ENCODE results near the gene FADS2. TPM values are rescaled to one million over a fixed set of nuclear protein-coding genes. Genes with fewer than 3 reads are reported as not detected.

Gene FADS2
- total and polyA plus RNA-seq, 2 of the 13 experiments (the other 11 are each of a cell fraction or from before 2014, with no cell fraction given), result 90.1 to 124 TPM

GRCh38 chr11:61827571-61828378, at the start of gene FADS2 (continued):
- TF ChIP-seq, protein P1, sequence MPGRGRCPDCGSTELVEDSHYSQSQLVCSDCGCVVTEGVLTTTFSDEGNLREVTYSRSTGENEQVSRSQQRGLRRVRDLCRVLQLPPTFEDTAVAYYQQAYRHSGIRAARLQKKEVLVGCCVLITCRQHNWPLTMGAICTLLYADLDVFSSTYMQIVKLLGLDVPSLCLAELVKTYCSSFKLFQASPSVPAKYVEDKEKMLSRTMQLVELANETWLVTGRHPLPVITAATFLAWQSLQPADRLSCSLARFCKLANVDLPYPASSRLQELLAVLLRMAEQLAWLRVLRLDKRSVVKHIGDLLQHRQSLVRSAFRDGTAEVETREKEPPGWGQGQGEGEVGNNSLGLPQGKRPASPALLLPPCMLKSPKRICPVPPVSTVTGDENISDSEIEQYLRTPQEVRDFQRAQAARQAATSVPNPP (CRISPR knock-in tag; IDR thresholded peaks at IDR 0.05), result no peak
- TF ChIP-seq ATF3 (CRISPR knock-in tag; IDR thresholded peaks at IDR 0.05) (no peak; the same call in 1 of the 2 replicates), JDP2 (CRISPR knock-in tag; IDR thresholded peaks at IDR 0.05; ENCODE audit: borderline replicate concordance) (no peak), ZNF839 (CRISPR knock-in tag; IDR thresholded peaks at IDR 0.05; ENCODE audit: borderline replicate concordance) (no peak; the same call in 1 of the 2 replicates), GABPA (IDR thresholded peaks at IDR 0.05; ENCODE audit: low read depth, low read length) (no peak), GABPA (CRISPR knock-in tag; IDR thresholded peaks at IDR 0.05; ENCODE audit: low read depth) (no peak), ISL2 (CRISPR knock-in tag; IDR thresholded peaks at IDR 0.05) (0 out of 2 replicates have a peak, but pooled peaks have one; percentile 10), ZNF883 (CRISPR knock-in tag; IDR thresholded peaks at IDR 0.05; ENCODE audit: not compliant biosample characterization) (peak; percentile 3), RCOR2 (CRISPR knock-in tag; IDR thresholded peaks at IDR 0.05) (no peak), ZNF350 (CRISPR knock-in tag; IDR thresholded peaks at IDR 0.05; ENCODE audit: borderline replicate concordance, low read depth) (peak; percentile 49; the same call in 1 of the 2 replicates), HOXA9 (CRISPR knock-in tag; IDR thresholded peaks at IDR 0.05; ENCODE audit: borderline replicate concordance) (peak; percentile 18; the same call in 1 of the 2 replicates), ZNF329 (CRISPR knock-in tag; IDR thresholded peaks at IDR 0.05; ENCODE audit: low read depth) (no peak)
- TF ChIP-seq, protein P2, sequence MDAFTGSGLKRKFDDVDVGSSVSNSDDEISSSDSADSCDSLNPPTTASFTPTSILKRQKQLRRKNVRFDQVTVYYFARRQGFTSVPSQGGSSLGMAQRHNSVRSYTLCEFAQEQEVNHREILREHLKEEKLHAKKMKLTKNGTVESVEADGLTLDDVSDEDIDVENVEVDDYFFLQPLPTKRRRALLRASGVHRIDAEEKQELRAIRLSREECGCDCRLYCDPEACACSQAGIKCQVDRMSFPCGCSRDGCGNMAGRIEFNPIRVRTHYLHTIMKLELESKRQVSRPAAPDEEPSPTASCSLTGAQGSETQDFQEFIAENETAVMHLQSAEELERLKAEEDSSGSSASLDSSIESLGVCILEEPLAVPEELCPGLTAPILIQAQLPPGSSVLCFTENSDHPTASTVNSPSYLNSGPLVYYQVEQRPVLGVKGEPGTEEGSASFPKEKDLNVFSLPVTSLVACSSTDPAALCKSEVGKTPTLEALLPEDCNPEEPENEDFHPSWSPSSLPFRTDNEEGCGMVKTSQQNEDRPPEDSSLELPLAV (CRISPR knock-in tag; conservative IDR thresholded peaks at IDR 0.05; ENCODE audit: low read depth), result no peak
- TF ChIP-seq, protein P3, sequence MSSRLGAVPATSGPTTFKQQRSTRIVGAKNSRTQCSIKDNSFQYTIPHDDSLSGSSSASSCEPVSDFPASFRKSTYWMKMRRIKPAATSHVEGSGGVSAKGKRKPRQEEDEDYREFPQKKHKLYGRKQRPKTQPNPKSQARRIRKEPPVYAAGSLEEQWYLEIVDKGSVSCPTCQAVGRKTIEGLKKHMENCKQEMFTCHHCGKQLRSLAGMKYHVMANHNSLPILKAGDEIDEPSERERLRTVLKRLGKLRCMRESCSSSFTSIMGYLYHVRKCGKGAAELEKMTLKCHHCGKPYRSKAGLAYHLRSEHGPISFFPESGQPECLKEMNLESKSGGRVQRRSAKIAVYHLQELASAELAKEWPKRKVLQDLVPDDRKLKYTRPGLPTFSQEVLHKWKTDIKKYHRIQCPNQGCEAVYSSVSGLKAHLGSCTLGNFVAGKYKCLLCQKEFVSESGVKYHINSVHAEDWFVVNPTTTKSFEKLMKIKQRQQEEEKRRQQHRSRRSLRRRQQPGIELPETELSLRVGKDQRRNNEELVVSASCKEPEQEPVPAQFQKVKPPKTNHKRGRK (CRISPR knock-in tag; IDR thresholded peaks at IDR 0.05), result no peak
- TF ChIP-seq, protein P4, sequence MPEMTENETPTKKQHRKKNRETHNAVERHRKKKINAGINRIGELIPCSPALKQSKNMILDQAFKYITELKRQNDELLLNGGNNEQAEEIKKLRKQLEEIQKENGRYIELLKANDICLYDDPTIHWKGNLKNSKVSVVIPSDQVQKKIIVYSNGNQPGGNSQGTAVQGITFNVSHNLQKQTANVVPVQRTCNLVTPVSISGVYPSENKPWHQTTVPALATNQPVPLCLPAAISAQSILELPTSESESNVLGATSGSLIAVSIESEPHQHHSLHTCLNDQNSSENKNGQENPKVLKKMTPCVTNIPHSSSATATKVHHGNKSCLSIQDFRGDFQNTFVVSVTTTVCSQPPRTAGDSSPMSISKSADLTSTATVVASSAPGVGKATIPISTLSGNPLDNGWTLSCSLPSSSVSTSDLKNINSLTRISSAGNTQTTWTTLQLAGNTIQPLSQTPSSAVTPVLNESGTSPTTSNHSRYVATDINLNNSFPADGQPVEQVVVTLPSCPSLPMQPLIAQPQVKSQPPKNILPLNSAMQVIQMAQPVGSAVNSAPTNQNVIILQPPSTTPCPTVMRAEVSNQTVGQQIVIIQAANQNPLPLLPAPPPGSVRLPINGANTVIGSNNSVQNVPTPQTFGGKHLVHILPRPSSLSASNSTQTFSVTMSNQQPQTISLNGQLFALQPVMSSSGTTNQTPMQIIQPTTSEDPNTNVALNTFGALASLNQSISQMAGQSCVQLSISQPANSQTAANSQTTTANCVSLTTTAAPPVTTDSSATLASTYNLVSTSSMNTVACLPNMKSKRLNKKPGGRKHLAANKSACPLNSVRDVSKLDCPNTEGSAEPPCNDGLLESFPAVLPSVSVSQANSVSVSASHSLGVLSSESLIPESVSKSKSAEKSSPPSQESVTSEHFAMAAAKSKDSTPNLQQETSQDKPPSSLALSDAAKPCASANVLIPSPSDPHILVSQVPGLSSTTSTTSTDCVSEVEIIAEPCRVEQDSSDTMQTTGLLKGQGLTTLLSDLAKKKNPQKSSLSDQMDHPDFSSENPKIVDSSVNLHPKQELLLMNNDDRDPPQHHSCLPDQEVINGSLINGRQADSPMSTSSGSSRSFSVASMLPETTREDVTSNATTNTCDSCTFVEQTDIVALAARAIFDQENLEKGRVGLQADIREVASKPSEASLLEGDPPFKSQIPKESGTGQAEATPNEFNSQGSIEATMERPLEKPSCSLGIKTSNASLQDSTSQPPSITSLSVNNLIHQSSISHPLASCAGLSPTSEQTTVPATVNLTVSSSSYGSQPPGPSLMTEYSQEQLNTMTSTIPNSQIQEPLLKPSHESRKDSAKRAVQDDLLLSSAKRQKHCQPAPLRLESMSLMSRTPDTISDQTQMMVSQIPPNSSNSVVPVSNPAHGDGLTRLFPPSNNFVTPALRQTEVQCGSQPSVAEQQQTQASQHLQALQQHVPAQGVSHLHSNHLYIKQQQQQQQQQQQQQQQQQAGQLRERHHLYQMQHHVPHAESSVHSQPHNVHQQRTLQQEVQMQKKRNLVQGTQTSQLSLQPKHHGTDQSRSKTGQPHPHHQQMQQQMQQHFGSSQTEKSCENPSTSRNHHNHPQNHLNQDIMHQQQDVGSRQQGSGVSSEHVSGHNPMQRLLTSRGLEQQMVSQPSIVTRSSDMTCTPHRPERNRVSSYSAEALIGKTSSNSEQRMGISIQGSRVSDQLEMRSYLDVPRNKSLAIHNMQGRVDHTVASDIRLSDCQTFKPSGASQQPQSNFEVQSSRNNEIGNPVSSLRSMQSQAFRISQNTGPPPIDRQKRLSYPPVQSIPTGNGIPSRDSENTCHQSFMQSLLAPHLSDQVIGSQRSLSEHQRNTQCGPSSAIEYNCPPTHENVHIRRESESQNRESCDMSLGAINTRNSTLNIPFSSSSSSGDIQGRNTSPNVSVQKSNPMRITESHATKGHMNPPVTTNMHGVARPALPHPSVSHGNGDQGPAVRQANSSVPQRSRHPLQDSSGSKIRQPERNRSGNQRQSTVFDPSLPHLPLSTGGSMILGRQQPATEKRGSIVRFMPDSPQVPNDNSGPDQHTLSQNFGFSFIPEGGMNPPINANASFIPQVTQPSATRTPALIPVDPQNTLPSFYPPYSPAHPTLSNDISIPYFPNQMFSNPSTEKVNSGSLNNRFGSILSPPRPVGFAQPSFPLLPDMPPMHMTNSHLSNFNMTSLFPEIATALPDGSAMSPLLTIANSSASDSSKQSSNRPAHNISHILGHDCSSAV (CRISPR knock-in tag; IDR thresholded peaks at IDR 0.05; ENCODE audit: borderline replicate concordance), result no peak

Measured in HepG2 (cell line).